Measurements from ENCODE around the gene MTHFD1L. TPM values are rescaled to one million over a fixed set of nuclear protein-coding genes. Genes with fewer than 3 reads are reported as not detected.

The MTHFD1L gene
- total RNA-seq, 3 donors from 2014 or later (not counting 1 experiment from before 2014, with no cell fraction given), result 3.8 to 4.5 (median 4.3) TPM

DNA sequence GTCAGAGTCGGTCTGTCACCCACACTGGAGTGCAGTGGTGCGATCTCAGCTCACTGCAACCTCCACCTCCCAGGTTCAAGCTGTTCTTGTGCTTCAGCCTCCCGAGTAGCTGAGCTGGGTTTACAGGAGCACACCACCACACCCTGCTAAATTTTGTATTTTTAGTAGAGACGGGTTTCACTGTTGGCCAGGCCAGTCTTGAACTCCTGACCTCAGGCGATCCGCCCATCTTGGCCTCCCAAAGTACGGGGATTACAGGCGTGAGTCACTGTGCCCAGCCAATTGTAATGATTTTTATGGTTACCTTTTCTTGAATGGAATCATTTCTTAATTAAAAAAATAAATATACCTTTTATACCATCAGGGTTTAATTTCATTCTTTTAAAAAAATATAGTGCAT is 105.7 kb downstream of the MTHFD1L start:
- WGBS (ENCODE audit: insufficient coverage), result 94% methylated on average over 8 of the region's 8 CpGs
- no peak overlapping the region for H3K27ac Mint-ChIP-seq
- no peaks in the 10 kb centered on the region for H3K36me3 Mint-ChIP-seq
- no peaks in the 10 kb centered on the region for H3K4me1 Mint-ChIP-seq
- H3K27me3 Mint-ChIP-seq (ENCODE audit: low read depth in 2 of 2), result no peaks in the 10 kb centered on the region
- TF ChIP-seq, protein P1, sequence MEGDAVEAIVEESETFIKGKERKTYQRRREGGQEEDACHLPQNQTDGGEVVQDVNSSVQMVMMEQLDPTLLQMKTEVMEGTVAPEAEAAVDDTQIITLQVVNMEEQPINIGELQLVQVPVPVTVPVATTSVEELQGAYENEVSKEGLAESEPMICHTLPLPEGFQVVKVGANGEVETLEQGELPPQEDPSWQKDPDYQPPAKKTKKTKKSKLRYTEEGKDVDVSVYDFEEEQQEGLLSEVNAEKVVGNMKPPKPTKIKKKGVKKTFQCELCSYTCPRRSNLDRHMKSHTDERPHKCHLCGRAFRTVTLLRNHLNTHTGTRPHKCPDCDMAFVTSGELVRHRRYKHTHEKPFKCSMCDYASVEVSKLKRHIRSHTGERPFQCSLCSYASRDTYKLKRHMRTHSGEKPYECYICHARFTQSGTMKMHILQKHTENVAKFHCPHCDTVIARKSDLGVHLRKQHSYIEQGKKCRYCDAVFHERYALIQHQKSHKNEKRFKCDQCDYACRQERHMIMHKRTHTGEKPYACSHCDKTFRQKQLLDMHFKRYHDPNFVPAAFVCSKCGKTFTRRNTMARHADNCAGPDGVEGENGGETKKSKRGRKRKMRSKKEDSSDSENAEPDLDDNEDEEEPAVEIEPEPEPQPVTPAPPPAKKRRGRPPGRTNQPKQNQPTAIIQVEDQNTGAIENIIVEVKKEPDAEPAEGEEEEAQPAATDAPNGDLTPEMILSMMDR (IDR thresholded peaks at IDR 0.05), result no peak
- ATAC-seq (no peak), DNase-seq (no peak)
- Histone ChIP-seq H3K27ac (ENCODE audit: low read length) (no peak overlapping the region), H3K4me3 (ENCODE audit: low read length) (no peak overlapping the region), H3K36me3 (ENCODE audit: control insufficient read depth, insufficient read depth, low read length) (no peaks in the 10 kb centered on the region), H3K27me3 (ENCODE audit: control insufficient read depth, insufficient read depth, low read length) (no peaks in the 10 kb centered on the region), H3K4me1 (ENCODE audit: control insufficient read depth, insufficient read depth, low read length) (no peaks in the 10 kb centered on the region), H3K9me3 (ENCODE audit: control insufficient read depth, insufficient read depth, low read length) (no peaks in the 10 kb centered on the region)
- intact Hi-C loops (cut with micrococcal nuclease), result no loop called here
- no peaks in the 10 kb centered on the region for H3K9me3 Mint-ChIP-seq
- H3K4me3 Mint-ChIP-seq, result no peak overlapping the region

DNA sequence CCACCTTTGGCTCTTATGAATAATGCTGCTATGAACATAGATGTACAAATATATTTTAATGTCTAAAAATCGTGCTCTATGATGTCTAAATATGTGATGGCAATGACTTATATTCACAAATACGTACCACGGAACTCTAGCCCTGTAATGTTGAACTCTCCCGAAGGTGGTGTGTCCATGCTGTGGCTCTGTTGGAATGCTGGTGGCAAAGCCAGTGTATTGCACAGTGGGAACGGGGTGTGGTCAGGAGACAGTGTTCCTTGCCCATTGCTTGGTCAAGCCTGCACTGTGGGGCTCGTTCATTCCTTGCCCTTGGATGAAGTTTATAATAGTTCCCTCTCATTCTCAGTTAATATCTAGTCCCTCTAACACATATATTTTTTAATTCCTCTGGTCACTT is 109.6 kb downstream of the MTHFD1L start:
- Histone ChIP-seq H3K4me3 (ENCODE audit: low read length) (no peak overlapping the region), H3K9me3 (ENCODE audit: control insufficient read depth, insufficient read depth, low read length) (no peaks in the 10 kb centered on the region), H3K27ac (ENCODE audit: low read length) (no peak overlapping the region), H3K36me3 (ENCODE audit: control insufficient read depth, insufficient read depth, low read length) (no peaks in the 10 kb centered on the region), H3K27me3 (ENCODE audit: control insufficient read depth, insufficient read depth, low read length) (no peaks in the 10 kb centered on the region), H3K4me1 (ENCODE audit: control insufficient read depth, insufficient read depth, low read length) (no peaks in the 10 kb centered on the region)
- H3K36me3 Mint-ChIP-seq, result no peaks in the 10 kb centered on the region
- no peak overlapping the region for H3K27ac Mint-ChIP-seq
- H3K4me3 Mint-ChIP-seq, result no peak overlapping the region
- 93% methylated on average over 6 of the region's 6 CpGs for WGBS (ENCODE audit: insufficient coverage)
- no peaks in the 10 kb centered on the region for H3K9me3 Mint-ChIP-seq
- no peaks in the 10 kb centered on the region for H3K4me1 Mint-ChIP-seq
- TF ChIP-seq, protein P1 (IDR thresholded peaks at IDR 0.05), result no peak
- no peak for ATAC-seq
- intact Hi-C loops (cut with micrococcal nuclease), result no loop called here
- DNase-seq, result no peak
- H3K27me3 Mint-ChIP-seq (ENCODE audit: low read depth in 2 of 2), result no peaks in the 10 kb centered on the region

DNA sequence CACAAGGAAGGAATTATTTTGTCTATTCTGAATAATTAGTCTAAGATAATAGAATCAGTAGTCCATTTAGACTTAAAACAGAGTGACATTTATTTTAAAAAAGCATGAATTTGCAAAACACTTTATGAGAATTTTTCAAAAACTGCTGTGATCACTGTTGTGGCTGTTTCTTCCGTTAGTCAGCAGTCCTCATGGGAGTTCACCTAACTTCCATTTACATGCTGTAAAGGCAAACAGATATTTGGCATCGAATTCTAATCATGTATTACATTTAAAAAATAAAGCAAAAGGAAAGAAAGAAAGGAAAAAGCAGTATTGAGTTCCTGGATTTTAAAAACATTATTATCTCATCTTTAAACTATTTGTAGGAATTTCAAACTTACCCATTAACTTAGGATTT is 111.8 kb downstream of the MTHFD1L start:
- Mint-ChIP-seq H3K36me3 (no peaks in the 10 kb centered on the region), H3K27me3 (ENCODE audit: low read depth in 2 of 2) (no peaks in the 10 kb centered on the region), H3K9me3 (no peaks in the 10 kb centered on the region), H3K27ac (no peak overlapping the region), H3K4me3 (no peak overlapping the region), H3K4me1 (no peaks in the 10 kb centered on the region)
- Histone ChIP-seq H3K36me3 (ENCODE audit: control insufficient read depth, insufficient read depth, low read length) (no peaks in the 10 kb centered on the region), H3K27me3 (ENCODE audit: control insufficient read depth, insufficient read depth, low read length) (no peaks in the 10 kb centered on the region), H3K9me3 (ENCODE audit: control insufficient read depth, insufficient read depth, low read length) (no peaks in the 10 kb centered on the region), H3K27ac (ENCODE audit: low read length) (no peak overlapping the region), H3K4me1 (ENCODE audit: control insufficient read depth, insufficient read depth, low read length) (no peaks in the 10 kb centered on the region), H3K4me3 (ENCODE audit: low read length) (no peak overlapping the region)
- intact Hi-C loops (cut with micrococcal nuclease), result no loop called here
- ATAC-seq, result no peak
- DNase-seq, result no peak
- 75% methylated on average over 1 of the region's 2 CpGs for WGBS (ENCODE audit: insufficient coverage)
- TF ChIP-seq, protein P1 (IDR thresholded peaks at IDR 0.05), result no peak

DNA sequence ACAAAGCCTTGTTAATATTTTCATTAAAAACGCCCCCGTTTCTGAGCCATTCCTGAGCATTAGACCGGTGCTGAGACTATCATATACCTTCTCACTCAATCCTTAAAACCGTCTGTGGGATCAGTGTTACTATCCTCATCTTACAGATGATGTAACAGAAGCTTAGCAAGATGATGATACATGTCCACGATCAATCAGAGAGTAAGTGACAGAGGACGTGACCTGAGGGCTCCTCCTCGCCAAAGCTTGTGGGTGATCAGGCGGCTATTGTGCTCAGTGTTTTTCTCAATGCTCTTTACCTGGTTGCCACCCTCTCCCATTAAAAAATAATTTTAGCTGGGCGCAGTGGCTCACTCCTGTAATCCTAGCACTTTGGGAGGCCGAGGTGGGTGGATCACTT is 113.1 kb downstream of the MTHFD1L start:
- TF ChIP-seq, protein P1 (IDR thresholded peaks at IDR 0.05), result no peak
- Histone ChIP-seq H3K36me3 (ENCODE audit: control insufficient read depth, insufficient read depth, low read length) (no peaks in the 10 kb centered on the region), H3K9me3 (ENCODE audit: control insufficient read depth, insufficient read depth, low read length) (no peaks in the 10 kb centered on the region), H3K27ac (ENCODE audit: low read length) (no peak overlapping the region), H3K4me1 (ENCODE audit: control insufficient read depth, insufficient read depth, low read length) (no peaks in the 10 kb centered on the region), H3K4me3 (ENCODE audit: low read length) (no peak overlapping the region), H3K27me3 (ENCODE audit: control insufficient read depth, insufficient read depth, low read length) (no peaks in the 10 kb centered on the region)
- H3K4me3 Mint-ChIP-seq, result no peak overlapping the region
- no peak for ATAC-seq
- no peaks in the 10 kb centered on the region for H3K9me3 Mint-ChIP-seq
- no peaks in the 10 kb centered on the region for H3K36me3 Mint-ChIP-seq
- no peaks in the 10 kb centered on the region for H3K27me3 Mint-ChIP-seq (ENCODE audit: low read depth in 2 of 2)
- 87% methylated on average over 10 of the region's 10 CpGs for WGBS (ENCODE audit: insufficient coverage)
- DNase-seq, result no peak
- intact Hi-C loops (cut with micrococcal nuclease), result no loop called here
- no peaks in the 10 kb centered on the region for H3K4me1 Mint-ChIP-seq
- H3K27ac Mint-ChIP-seq, result no peak overlapping the region
